GM12878 (cell line): ENCODE measurements around the gene ABI3. TPM values are rescaled to one million over a fixed set of nuclear protein-coding genes. Genes with fewer than 3 reads are reported as not detected.

Experiments used
- ASH2L ChIP-seq: fragments of 300-600, 200-600 bp; sonication (generic); IDR thresholded peaks from 2 replicates; pipeline ENCODE4 v1.6.1; 2017; ENCODE audit warnings: low read depth, mild to moderate bottlenecking, borderline replicate concordance
- BCL11A ChIP-seq: IDR thresholded peaks from 2 replicates; pipeline ENCODE4 v1.6.1; 2011; ENCODE audit warnings: low read depth, low read length
- CREB1 ChIP-seq: IDR thresholded peaks from 2 replicates; pipeline ENCODE4 v1.6.1; 2012; ENCODE audit warnings: low read depth, mild to moderate bottlenecking, inconsistent platforms
- FOXK2 ChIP-seq: fragments of 450-650 bp; IDR thresholded peaks from 2 replicates; pipeline ENCODE4 v1.6.1; 2017; ENCODE audit warnings: mild to moderate bottlenecking, moderate library complexity
- HDAC6 ChIP-seq: fragments of 200-600 bp; sonication (generic); IDR thresholded peaks from one replicate; pipeline ENCODE4 v1.8.0; 2017; ENCODE audit warnings: antibody characterized with exemption; ENCODE audit not compliant: unreplicated experiment
- PAX8 ChIP-seq: fragments of 450-650 bp; IDR thresholded peaks from 2 replicates; pipeline ENCODE4 v1.6.1; 2017; ENCODE audit warnings: mild to moderate bottlenecking, moderate library complexity
- POLR2AphosphoS2 ChIP-seq: IDR thresholded peaks from 2 replicates; pipeline ENCODE4 v1.6.1; 2011; ENCODE audit warnings: low read depth, mild to moderate bottlenecking, low read length, improper control_type of control experiment, moderate library complexity
- SMARCA5 ChIP-seq: fragments of 450-650 bp; IDR thresholded peaks from 2 replicates; pipeline ENCODE4 v1.6.1; 2017; ENCODE audit warnings: mild to moderate bottlenecking
- SP1 ChIP-seq: IDR thresholded peaks from one replicate; pipeline ENCODE4 v1.6.1; 2011; ENCODE audit warnings: low read depth, low read length
- SRF ChIP-seq, 2 experiments: IDR thresholded peaks; 2 replicates each; pipeline ENCODE4 v1.6.1; 2011; ENCODE audit warnings: low read depth in 2 of 2, low read length in 2 of 2, mild to moderate bottlenecking in 1 of 2, moderate library complexity in 1 of 2
- TARDBP ChIP-seq: IDR thresholded peaks from 2 replicates; pipeline ENCODE4 v1.6.1; 2016; ENCODE audit warnings: borderline replicate concordance
- WRNIP1 ChIP-seq: IDR thresholded peaks from 2 replicates; pipeline ENCODE4 v1.6.1; 2011; ENCODE audit warnings: low read depth, low read length, improper control_type of control experiment, borderline replicate concordance
- polyA plus RNA-seq, 11 experiments: library from polyadenylated mRNA; depleted of rRNA in 4 of 11; unstranded in 6 of 11; stranded (reverse) in 5 of 11; fragments of >200 nt; fragmentation: Nextera tagmentation in 4 of 11; fragmentation: Illumina TruSeq in 1 of 11; extraction: Ambion mirVana in 4 of 11; extraction: Trizol in 1 of 11; gene quantifications; 1 replicate in 1 of 11; 2 replicates in 10 of 11; pipeline versions ENCODE4 v1.2.1 to v1.2.3, GENCODE V29; 2011 to 2016; ENCODE audit warnings: inconsistent platforms in 2 of 11, missing spikeins in 2 of 11, low read depth in 1 of 11
- total RNA-seq, 4 experiments: library from RNA; depleted of rRNA in 3 of 4; stranded (reverse); fragments of >200 nt in 3 of 4; fragmentation: Illumina TruSeq in 1 of 4; extraction: Trizol in 1 of 4; gene quantifications; 2 replicates each; pipeline versions ENCODE4 v1.2.1 to v1.2.3, GENCODE V29; 2013 to 2021
- TF ChIP-seq, protein P1 (sequence below): fragments of 450-650 bp; formaldehyde crosslinking; IDR thresholded peaks from 2 replicates; pipeline ENCODE4 v1.4.0; 2022; ENCODE audit warnings: mild to moderate bottlenecking, moderate library complexity
- TF ChIP-seq, protein P2 (sequence below): fragments of 450-650 bp; IDR thresholded peaks from 2 replicates; pipeline ENCODE4 v1.6.1; 2018; ENCODE audit warnings: borderline replicate concordance, mild to moderate bottlenecking; ENCODE audit not compliant: partially characterized antibody
- TF ChIP-seq, protein P3 (sequence below): IDR thresholded peaks from 2 replicates; pipeline ENCODE4 v1.6.1; 2011; ENCODE audit warnings: mild to moderate bottlenecking, low read depth, low read length, moderate library complexity; ENCODE audit not compliant: insufficient replicate concordance
- TF ChIP-seq, protein P4 (sequence below): IDR thresholded peaks from 2 replicates; pipeline ENCODE4 v1.6.1; 2012; ENCODE audit warnings: low read length, inconsistent platforms
- TF ChIP-seq, protein P5 (sequence below): IDR thresholded peaks from 2 replicates; pipeline ENCODE4 v1.6.1; 2011; ENCODE audit warnings: borderline replicate concordance, low read depth, mild to moderate bottlenecking, moderate library complexity, low read length; ENCODE audit not compliant: insufficient read depth, poor library complexity, severe bottlenecking
- TF ChIP-seq, protein P6 (sequence below): IDR thresholded peaks from 2 replicates; pipeline ENCODE4 v1.6.1; 2012; ENCODE audit warnings: low read depth, low read length, improper control_type of control experiment

Gene ABI3
- total and polyA plus RNA-seq, 10 of the 15 experiments (the other 5 are each of a cell fraction or from before 2014, with no cell fraction given) = 13.4 to 109 (median 51.1) TPM

DNA sequence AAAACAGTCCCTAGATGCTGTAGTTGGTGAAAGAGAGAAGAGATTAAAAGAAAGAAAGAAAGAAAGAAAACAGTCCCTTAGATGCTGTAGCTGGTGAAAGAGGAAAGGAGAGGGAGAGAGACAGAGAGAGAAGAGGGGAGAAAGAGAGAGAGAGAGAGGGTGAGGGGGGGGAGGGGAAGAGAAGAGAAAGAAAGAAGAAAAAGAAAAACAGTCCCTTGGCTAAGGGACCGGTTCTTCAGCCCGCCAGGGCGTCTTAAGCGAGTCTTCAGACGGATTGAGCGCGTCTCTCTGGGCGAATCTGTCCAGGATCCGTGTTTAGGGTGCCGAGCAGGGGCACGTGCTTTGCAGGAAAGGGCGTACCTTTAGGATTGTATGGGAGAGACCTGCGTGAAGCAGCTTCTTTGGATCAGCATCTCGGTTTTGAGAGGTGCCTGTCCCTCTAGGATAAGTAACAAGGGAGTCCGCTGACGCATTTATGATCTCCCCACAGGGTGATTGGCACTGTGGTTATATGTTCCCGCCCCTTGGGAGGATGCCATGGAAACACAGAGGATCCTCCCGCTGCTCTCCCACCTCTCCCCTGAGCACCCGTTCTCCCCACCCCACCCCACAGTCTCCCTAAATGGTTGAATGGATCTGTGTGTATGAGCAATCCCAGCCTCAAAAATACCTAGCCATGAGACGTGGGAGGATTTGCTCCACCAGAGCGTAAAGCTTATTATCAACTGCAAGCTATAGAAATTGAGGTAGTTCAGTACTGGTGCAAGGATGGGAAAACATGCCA, 16.8 kb upstream of the ABI3 start (continued):
- TF ChIP-seq, protein P1, sequence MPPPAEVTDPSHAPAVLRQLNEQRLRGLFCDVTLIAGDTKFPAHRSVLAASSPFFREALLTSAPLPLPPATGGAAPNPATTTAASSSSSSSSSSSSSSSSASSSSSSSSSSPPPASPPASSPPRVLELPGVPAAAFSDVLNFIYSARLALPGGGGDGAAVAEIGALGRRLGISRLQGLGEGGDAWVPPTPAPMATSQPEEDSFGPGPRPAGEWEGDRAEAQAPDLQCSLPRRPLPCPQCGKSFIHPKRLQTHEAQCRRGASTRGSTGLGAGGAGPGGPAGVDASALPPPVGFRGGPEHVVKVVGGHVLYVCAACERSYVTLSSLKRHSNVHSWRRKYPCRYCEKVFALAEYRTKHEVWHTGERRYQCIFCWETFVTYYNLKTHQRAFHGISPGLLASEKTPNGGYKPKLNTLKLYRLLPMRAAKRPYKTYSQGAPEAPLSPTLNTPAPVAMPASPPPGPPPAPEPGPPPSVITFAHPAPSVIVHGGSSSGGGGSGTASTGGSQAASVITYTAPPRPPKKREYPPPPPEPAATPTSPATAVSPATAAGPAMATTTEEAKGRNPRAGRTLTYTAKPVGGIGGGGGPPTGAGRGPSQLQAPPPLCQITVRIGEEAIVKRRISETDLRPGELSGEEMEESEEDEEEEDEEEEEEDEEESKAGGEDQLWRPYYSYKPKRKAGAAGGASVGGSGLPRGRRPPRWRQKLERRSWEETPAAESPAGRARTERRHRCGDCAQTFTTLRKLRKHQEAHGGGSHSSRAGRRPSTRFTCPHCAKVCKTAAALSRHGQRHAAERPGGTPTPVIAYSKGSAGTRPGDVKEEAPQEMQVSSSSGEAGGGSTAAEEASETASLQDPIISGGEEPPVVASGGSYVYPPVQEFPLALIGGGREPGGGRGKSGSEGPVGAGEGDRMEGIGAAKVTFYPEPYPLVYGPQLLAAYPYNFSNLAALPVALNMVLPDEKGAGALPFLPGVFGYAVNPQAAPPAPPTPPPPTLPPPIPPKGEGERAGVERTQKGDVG (CRISPR knock-in tag) = no peak
- TF ChIP-seq CREB1 (0 out of 2 replicates have a peak, but pooled peaks have one; percentile 17), POLR2AphosphoS2 (peak; percentile 42; the same call in 1 of the 2 replicates), ASH2L (no peak), WRNIP1 (peak; percentile 91; the same call in 1 of the 2 replicates), BCL11A (peak; percentile 89), SP1 (peak; percentile 1), FOXK2 (no peak), SMARCA5 (0 out of 2 replicates have a peak, but pooled peaks have one; percentile 29), SRF (IDR thresholded peaks at IDR 0.05; ENCODE audit: low read depth in 2 of 2, low read length in 2 of 2) (no peak), TARDBP (no peak), PAX8 (peak; percentile 92), HDAC6 (no peak)
- TF ChIP-seq, protein P2, sequence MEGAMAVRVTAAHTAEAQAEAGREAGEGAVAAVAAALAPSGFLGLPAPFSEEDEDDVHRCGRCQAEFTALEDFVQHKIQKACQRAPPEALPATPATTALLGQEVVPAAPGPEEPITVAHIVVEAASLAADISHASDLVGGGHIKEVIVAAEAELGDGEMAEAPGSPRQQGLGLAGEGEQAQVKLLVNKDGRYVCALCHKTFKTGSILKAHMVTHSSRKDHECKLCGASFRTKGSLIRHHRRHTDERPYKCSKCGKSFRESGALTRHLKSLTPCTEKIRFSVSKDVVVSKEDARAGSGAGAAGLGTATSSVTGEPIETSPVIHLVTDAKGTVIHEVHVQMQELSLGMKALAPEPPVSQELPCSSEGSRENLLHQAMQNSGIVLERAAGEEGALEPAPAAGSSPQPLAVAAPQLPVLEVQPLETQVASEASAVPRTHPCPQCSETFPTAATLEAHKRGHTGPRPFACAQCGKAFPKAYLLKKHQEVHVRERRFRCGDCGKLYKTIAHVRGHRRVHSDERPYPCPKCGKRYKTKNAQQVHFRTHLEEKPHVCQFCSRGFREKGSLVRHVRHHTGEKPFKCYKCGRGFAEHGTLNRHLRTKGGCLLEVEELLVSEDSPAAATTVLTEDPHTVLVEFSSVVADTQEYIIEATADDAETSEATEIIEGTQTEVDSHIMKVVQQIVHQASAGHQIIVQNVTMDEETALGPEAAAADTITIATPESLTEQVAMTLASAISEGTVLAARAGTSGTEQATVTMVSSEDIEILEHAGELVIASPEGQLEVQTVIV = no peak
- TF ChIP-seq, protein P3, sequence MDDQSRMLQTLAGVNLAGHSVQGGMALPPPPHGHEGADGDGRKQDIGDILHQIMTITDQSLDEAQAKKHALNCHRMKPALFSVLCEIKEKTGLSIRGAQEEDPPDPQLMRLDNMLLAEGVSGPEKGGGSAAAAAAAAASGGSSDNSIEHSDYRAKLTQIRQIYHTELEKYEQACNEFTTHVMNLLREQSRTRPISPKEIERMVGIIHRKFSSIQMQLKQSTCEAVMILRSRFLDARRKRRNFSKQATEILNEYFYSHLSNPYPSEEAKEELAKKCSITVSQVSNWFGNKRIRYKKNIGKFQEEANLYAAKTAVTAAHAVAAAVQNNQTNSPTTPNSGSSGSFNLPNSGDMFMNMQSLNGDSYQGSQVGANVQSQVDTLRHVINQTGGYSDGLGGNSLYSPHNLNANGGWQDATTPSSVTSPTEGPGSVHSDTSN = peak; percentile 90
- TF ChIP-seq, protein P4, sequence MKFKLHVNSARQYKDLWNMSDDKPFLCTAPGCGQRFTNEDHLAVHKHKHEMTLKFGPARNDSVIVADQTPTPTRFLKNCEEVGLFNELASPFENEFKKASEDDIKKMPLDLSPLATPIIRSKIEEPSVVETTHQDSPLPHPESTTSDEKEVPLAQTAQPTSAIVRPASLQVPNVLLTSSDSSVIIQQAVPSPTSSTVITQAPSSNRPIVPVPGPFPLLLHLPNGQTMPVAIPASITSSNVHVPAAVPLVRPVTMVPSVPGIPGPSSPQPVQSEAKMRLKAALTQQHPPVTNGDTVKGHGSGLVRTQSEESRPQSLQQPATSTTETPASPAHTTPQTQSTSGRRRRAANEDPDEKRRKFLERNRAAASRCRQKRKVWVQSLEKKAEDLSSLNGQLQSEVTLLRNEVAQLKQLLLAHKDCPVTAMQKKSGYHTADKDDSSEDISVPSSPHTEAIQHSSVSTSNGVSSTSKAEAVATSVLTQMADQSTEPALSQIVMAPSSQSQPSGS = peak; percentile 82
- TF ChIP-seq, protein P5, sequence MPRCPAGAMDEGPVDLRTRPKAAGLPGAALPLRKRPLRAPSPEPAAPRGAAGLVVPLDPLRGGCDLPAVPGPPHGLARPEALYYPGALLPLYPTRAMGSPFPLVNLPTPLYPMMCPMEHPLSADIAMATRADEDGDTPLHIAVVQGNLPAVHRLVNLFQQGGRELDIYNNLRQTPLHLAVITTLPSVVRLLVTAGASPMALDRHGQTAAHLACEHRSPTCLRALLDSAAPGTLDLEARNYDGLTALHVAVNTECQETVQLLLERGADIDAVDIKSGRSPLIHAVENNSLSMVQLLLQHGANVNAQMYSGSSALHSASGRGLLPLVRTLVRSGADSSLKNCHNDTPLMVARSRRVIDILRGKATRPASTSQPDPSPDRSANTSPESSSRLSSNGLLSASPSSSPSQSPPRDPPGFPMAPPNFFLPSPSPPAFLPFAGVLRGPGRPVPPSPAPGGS = peak; percentile 44
- TF ChIP-seq, protein P6, sequence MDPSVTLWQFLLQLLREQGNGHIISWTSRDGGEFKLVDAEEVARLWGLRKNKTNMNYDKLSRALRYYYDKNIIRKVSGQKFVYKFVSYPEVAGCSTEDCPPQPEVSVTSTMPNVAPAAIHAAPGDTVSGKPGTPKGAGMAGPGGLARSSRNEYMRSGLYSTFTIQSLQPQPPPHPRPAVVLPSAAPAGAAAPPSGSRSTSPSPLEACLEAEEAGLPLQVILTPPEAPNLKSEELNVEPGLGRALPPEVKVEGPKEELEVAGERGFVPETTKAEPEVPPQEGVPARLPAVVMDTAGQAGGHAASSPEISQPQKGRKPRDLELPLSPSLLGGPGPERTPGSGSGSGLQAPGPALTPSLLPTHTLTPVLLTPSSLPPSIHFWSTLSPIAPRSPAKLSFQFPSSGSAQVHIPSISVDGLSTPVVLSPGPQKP = no peak
